ENCODE measurements around the gene OVCA2.

Gene OVCA2

GRCh38 chr17:2054262-2054511, 12.4 kb downstream of the OVCA2 start:
- DNase-seq (ENCODE audit: low read depth): no peak

DNA sequence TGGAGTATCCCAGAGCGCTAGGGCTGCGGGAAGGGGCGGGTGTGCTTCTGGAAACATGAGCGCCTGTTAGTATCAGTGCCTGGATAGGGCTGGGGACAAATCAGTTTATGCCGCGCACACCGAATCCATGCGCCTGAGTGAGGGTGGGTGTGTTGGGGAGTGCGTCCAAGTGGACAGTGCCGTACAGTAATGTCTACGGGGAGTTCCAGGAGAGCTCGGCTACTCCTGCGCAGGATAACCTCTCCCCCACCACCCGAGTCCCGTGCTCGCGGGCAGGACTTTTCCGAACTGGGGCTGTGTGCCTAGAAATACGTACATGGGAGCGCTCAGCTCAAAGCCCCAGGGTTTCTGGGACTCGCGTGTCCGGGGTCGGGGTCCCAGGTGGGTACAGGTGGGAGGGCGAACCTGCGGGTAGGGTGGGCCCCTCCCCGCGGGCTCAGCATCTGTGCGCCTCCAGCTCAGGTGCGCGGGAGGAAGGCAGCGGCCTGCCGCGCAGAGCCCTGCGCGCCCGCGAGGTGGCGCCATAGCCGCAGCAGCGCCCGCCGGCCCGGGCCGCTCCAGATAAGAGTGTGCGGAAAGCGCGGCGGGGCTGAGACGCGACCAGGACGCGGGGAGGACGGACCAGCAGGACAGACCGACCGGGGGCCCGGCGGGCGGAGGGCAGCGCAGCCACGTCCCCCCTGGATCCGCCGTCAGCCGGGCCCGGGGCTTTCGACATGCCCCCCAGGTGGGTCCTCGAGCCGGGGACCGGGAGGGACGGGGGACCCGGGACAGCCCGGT, 12.9 kb downstream of the OVCA2 start, which contains the start of gene HIC1:
TSS of gene HIC1 (plus strand) at position 592 of the 780 bp plus-strand sequence. CDS start 1,588 bp downstream, outside the sequence.
- DNase-seq (ENCODE audit: low read depth): peak; percentile 64

DNA sequence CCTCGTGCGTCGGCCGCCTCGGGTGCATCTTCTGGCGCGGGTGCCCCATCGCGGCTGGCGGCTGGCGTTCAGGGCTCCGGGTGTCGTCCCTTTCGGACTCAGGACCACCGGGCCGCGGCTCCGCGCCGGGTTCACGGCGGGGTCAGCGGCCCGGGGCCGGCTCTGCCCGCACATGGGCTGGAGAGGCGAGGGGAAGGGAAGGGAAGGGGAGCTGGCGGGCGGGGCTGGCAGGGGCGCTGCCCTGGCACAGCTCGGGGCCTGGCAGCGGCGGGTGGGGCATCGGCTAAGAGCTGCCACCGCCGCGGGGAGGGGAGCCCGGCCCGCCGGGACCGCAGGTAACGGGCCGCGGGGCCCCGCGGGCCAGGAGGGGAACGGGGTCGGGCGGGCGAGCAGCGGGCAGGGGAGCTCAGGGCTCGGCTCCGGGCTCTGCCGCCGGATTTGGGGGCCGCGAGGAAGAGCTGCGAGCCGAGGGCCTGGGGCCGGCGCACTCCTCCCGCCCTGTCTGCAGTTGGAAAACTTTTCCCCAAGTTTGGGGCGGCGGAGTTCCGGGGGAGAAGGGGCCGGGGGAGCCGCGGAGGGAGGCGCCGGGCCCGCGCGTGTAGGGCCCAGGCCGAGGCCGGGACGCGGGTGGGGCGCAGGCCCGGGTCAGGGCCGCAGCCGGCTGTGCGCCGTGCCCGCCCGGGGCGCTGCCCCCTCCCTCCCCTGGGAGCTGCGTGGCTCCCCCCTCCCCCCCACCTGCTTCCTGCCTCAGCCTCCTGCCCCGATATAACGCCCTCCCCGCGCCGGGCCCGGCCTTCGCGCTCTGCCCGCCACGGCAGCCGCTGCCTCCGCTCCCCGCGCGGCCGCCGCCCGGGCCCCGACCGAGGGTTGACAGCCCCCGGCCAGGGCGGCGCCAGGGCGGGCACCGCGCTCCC, 13.7 kb downstream of the OVCA2 start:
- DNase-seq (ENCODE audit: low read depth): no peak

GRCh38 chr17:2056206-2057174, 14.7 kb downstream of the OVCA2 start:
- no peak for DNase-seq (ENCODE audit: low read depth)

DNA sequence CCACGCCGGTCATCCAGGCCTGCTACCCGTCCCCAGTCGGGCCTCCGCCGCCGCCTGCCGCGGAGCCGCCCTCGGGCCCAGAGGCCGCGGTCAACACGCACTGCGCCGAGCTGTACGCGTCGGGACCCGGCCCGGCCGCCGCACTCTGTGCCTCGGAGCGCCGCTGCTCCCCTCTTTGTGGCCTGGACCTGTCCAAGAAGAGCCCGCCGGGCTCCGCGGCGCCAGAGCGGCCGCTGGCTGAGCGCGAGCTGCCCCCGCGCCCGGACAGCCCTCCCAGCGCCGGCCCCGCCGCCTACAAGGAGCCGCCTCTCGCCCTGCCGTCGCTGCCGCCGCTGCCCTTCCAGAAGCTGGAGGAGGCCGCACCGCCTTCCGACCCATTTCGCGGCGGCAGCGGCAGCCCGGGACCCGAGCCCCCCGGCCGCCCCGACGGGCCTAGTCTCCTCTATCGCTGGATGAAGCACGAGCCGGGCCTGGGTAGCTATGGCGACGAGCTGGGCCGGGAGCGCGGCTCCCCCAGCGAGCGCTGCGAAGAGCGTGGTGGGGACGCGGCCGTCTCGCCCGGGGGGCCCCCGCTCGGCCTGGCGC, 15.4 kb downstream of the OVCA2 start:
- no peak for DNase-seq (ENCODE audit: low read depth)

DNA sequence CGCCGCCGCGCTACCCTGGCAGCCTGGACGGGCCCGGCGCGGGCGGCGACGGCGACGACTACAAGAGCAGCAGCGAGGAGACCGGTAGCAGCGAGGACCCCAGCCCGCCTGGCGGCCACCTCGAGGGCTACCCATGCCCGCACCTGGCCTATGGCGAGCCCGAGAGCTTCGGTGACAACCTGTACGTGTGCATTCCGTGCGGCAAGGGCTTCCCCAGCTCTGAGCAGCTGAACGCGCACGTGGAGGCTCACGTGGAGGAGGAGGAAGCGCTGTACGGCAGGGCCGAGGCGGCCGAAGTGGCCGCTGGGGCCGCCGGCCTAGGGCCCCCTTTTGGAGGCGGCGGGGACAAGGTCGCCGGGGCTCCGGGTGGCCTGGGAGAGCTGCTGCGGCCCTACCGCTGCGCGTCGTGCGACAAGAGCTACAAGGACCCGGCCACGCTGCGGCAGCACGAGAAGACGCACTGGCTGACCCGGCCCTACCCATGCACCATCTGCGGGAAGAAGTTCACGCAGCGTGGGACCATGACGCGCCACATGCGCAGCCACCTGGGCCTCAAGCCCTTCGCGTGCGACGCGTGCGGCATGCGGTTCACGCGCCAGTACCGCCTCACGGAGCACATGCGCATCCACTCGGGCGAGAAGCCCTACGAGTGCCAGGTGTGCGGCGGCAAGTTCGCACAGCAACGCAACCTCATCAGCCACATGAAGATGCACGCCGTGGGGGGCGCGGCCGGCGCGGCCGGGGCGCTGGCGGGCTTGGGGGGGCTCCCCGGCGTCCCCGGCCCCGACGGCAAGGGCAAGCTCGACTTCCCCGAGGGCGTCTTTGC, 16.2 kb downstream of the OVCA2 start:
- DNase-seq (ENCODE audit: low read depth): no peak

DNA sequence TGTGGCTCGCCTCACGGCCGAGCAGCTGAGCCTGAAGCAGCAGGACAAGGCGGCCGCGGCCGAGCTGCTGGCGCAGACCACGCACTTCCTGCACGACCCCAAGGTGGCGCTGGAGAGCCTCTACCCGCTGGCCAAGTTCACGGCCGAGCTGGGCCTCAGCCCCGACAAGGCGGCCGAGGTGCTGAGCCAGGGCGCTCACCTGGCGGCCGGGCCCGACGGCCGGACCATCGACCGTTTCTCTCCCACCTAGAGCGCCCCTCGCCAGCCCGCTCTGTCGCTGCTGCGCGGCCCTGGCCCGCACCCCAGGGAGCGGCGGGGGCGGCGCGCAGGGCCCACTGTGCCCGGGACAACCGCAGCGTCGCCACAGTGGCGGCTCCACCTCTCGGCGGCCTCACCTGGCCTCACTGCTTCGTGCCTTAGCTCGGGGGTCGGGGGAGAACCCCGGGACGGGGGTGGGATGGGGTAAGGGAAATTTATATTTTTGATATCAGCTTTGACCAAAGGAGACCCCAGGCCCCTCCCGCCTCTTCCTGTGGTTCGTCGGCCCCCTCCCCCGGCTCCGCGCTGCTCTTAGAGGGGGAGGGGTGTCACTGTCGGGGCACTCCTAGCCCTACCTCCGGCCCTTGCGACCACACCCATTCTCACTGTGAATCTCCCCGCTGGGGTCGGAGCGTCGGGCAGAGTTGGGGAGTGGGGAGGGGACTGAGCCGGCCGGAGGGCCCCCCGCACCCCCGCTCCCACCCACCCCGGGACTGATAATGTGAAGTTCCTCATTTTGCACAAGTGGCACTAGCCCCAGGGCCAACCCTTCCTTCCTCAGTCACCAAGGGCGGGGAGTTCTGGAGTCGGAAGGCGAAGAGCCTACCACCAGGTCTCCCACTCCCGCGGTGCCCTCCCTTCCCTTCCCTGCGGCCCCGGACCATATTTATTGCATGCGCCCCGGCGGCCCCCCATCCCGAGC, 17.0 kb downstream of the OVCA2 start:
- no peak for DNase-seq (ENCODE audit: low read depth)

DNA sequence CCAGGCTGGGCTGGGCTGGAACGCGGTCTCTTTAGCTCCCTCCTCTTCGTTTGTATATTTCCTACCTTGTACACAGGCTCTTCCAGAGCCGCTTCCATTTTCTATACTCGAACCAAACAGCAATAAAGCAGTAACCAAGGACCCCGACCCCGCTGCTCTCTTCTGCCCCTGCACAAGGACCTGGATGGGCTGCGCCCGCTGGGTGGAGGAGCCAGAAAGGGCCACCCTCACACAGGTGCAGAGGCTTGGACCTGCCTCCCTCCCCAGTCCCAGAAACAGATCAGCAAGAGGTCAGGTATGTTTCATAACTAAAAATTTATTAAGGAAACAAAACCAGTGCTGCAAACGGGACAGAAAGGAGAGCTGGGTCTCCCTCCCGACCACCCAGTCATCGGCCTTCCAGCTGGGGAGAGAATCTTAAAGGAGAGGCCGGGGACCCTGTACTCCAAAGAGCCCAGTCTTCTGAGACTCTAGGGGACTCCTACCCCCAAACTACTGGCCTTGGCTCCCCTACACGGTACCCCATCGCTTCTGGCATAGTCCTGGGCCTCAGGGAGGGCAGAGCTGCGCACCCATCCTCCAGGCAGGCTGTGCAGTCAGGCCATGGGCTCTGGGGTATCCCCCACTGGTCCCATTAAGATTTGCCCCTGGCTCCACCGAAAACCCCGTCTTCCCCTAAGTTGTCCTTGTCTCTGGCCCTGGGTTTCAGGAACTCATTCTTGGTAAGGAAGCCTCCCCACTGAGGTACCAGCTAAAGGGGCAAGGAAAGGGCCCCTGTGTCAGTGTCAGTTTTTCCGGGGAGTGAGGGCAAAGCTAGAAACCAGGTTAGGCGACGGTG, 17.9 kb downstream of the OVCA2 start:
- DNase-seq (ENCODE audit: low read depth): no peak

GRCh38 chr17:2060385-2060658, 18.5 kb downstream of the OVCA2 start:
- no peak for DNase-seq (ENCODE audit: low read depth)

DNA sequence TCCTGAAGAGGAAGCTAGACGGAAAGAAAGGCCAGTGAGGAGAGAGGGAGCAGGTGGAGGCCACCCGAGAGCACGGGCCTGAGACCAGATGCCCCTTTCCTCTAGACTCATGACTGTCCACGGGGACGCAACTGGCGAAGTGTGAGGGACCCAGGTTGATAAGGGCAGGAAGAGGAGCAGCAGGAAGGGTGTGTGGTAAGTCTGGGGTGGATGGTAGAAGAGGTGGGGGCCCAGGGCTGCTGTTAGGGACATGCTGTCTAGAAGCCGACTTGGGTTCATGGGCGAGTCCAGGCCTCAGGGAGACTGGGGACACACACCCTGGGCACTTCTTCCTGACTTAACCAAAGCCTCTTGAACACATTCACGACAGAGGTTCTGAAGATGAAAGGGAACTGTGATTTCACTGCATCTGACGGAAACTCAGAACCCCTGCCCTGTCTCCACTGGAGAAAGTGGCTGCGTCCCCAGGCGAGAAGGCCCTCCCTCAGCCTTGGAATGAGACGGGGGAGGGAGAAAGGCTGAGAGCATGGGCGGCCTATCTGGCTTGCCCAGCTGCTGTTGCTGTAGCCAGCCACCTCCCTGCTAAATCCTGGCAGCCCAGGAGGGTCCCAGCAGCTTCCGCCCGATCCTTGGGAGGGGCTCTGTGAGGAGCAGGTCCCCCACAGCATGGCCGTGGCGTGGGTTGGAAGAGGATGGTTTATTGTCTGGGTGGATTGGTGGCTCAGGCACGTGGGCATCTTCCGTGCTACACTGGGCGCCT, 19.0 kb downstream of the OVCA2 start:
- DNase-seq (ENCODE audit: low read depth): no peak

GRCh38 chr17:2061441-2061958, 19.7 kb downstream of the OVCA2 start:
- no peak for DNase-seq (ENCODE audit: low read depth)

DNA sequence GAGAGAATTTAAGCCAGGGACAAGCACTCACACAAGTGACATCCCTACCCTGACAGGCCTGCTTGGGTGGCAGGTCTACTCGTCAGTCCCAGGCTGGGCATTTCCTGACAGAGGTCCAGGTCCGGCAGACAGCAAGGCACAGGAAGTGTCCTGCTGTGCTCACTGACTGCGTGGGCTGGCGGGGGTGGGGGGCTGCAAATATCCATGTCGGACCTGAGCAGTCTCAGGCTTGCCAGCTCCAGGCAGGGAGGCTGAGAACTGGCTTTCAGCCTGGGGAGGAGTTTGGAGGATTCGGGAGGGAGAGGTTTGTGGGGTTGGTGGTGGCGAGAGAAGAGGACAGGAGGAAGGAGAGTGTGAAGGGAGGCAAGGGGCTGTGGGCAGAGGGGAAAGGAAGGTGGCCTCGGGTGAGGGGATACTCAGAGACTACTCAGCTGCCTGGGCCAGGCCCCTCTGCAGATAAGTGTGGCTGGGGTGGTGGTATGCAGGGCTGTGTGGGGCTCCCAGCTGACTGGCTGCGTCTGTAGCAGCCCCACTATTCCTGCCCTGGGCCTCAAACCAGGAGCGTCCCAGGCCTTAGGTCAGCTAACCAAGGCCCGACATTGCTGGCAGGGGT, 20.9 kb downstream of the OVCA2 start:
- no peak for DNase-seq (ENCODE audit: low read depth)

DNA sequence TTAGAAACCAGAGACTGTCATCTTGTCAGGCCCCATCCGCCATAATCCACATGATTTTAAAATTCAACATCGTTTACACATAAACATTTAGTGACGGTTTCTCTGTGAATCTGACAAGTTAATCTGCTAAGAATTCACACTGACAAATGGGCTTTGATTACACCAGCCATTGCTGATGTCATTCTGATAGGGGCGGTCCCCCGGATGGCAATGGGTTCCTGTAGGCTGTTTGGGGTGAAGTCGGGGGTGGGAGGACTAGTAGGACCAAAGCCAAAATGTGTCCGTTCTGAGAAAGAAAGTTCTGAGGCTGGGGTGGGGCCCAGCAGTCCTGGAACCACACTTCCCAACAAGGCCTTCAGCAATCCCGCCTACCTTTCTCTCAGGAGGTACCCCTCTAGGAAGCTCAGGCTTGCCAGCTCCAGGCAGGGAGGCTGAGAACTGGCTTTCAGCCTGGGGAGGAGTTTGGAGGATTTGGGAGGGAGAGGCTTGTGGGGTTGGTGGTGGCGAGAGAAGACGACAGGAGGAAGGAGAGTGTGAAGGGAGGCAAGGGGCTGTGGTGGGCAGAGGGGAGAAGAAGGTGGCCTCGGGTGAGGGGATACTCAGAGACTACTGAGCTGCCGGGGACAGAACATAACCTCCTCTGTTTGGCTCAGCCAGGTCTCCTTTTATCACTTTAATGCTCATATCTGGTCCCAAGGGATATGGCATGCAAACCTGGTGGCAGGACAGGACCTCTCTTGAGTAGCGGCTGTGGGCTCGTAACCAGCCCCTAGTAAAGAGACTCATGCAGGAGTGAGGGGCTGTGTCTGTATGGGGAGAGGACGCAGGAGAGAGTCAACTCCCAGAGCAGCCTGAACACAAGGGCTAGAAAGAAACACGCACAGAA, 21.7 kb downstream of the OVCA2 start:
- DNase-seq (ENCODE audit: low read depth): no peak

GRCh38 chr17:2064147-2064489, 22.3 kb downstream of the OVCA2 start:
- DNase-seq (ENCODE audit: low read depth): no peak

- DNase-seq (ENCODE audit: low read depth): no peak
Measured at GRCh38 chr17:2064520-2064971, 22.7 kb downstream of the OVCA2 start.

- peak; percentile 35 for DNase-seq (ENCODE audit: low read depth)
Measured at GRCh38 chr17:2064980-2065785, 23.4 kb downstream of the OVCA2 start.
